ENCODE measurements around the gene ATR. TPM values are rescaled to one million over a fixed set of nuclear protein-coding genes. Genes with fewer than 3 reads are reported as not detected.

ATR gene
- polyA plus RNA-seq, 1 donor from 2014 or later: 26.1 TPM

- Histone ChIP-seq H3K9me3 (ENCODE audit: low read length) (no peaks in the 10 kb centered on the region), H3K36me3 (ENCODE audit: insufficient read depth, low read length) (no peaks in the 10 kb centered on the region), H3K4me2 (ENCODE audit: low read length) (no peak overlapping the region), H3K4me3 (ENCODE audit: low read length) (no peak overlapping the region), H3K9me2 (ENCODE audit: insufficient read depth, low read length) (no peaks in the 10 kb centered on the region), H3K27ac (ENCODE audit: low read length) (no peak overlapping the region), H4K20me1 (ENCODE audit: insufficient read depth) (no peaks in the 10 kb centered on the region), H3K79me2 (replicated peaks; ENCODE audit: insufficient read depth, low read length) (no peaks in the 10 kb centered on the region), H3K9ac (ENCODE audit: low read length) (no peak overlapping the region), H2AFZ (ENCODE audit: low read depth, low read length) (no peak overlapping the region), H3F3A (ENCODE audit: insufficient read depth, low read length, poor library complexity, severe bottlenecking) (no peaks in the 10 kb centered on the region), H3K27me3 (ENCODE audit: insufficient read depth, low read depth, low read length) (peaks cover 9% of the 10 kb centered on the region)
- TF ChIP-seq SMC3 (conservative IDR thresholded peaks at IDR 0.05; ENCODE audit: poor library complexity) (no peak), TAF1 (IDR thresholded peaks at IDR 0.05; ENCODE audit: low read depth) (no peak), MXI1 (conservative IDR thresholded peaks at IDR 0.05; ENCODE audit: poor library complexity, severe bottlenecking) (no peak), EZH2 (IDR thresholded peaks at IDR 0.05; ENCODE audit: borderline replicate concordance, insufficient read depth, low read length, poor library complexity, severe bottlenecking) (no peak), EP300 (conservative IDR thresholded peaks at IDR 0.05; ENCODE audit: poor library complexity, severe bottlenecking) (no peak), RAD21 (conservative IDR thresholded peaks at IDR 0.05) (no peak)
- TF ChIP-seq, protein P1, sequence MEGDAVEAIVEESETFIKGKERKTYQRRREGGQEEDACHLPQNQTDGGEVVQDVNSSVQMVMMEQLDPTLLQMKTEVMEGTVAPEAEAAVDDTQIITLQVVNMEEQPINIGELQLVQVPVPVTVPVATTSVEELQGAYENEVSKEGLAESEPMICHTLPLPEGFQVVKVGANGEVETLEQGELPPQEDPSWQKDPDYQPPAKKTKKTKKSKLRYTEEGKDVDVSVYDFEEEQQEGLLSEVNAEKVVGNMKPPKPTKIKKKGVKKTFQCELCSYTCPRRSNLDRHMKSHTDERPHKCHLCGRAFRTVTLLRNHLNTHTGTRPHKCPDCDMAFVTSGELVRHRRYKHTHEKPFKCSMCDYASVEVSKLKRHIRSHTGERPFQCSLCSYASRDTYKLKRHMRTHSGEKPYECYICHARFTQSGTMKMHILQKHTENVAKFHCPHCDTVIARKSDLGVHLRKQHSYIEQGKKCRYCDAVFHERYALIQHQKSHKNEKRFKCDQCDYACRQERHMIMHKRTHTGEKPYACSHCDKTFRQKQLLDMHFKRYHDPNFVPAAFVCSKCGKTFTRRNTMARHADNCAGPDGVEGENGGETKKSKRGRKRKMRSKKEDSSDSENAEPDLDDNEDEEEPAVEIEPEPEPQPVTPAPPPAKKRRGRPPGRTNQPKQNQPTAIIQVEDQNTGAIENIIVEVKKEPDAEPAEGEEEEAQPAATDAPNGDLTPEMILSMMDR (IDR thresholded peaks at IDR 0.05; ENCODE audit: poor library complexity, severe bottlenecking): no peak
Measured at GRCh38 chr3:142597906-142598305, 19.4 kb upstream of the ATR start.

DNA sequence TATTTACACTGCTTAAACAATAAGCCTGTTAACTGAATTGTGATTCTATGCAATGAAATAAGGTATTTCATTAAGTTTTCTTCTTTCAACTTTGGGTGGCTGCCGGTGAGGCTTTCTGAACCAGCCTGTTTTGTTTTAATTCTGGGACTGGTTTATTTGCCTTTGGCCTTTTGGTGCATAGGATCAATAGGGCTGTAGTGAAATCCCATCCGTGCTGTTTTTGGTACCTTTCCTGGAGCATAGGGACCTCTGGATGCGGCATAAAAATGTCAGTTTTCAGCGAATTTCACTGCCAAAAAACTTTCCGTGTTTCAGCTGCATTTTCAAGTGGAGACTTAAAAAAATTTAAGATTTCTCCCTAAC is 18.2 kb upstream of the ATR start:
- Histone ChIP-seq H3K36me3 (ENCODE audit: insufficient read depth, low read length) (no peaks in the 10 kb centered on the region), H3F3A (ENCODE audit: insufficient read depth, low read length, poor library complexity, severe bottlenecking) (no peaks in the 10 kb centered on the region), H3K79me2 (replicated peaks; ENCODE audit: insufficient read depth, low read length) (no peaks in the 10 kb centered on the region), H3K9ac (ENCODE audit: low read length) (peak overlapping the region; percentile 49), H3K27me3 (ENCODE audit: insufficient read depth, low read depth, low read length) (peaks cover 9% of the 10 kb centered on the region), H3K27ac (ENCODE audit: low read length) (no peak overlapping the region), H3K9me3 (ENCODE audit: low read length) (no peaks in the 10 kb centered on the region), H3K4me3 (ENCODE audit: low read length) (peak overlapping the region; percentile 78), H3K4me2 (ENCODE audit: low read length) (peak overlapping the region; percentile 66), H3K9me2 (ENCODE audit: insufficient read depth, low read length) (no peaks in the 10 kb centered on the region), H2AFZ (ENCODE audit: low read depth, low read length) (peak overlapping the region; percentile 32), H4K20me1 (ENCODE audit: insufficient read depth) (no peaks in the 10 kb centered on the region)
- TF ChIP-seq TAF1 (IDR thresholded peaks at IDR 0.05; ENCODE audit: low read depth) (no peak), POLR2AphosphoS5 (IDR thresholded peaks at IDR 0.05) (no peak), EZH2 (IDR thresholded peaks at IDR 0.05; ENCODE audit: borderline replicate concordance, insufficient read depth, low read length, poor library complexity, severe bottlenecking) (no peak), MXI1 (conservative IDR thresholded peaks at IDR 0.05; ENCODE audit: poor library complexity, severe bottlenecking) (no peak), RAD21 (conservative IDR thresholded peaks at IDR 0.05) (no peak), EP300 (conservative IDR thresholded peaks at IDR 0.05; ENCODE audit: poor library complexity, severe bottlenecking) (no peak), SMC3 (conservative IDR thresholded peaks at IDR 0.05; ENCODE audit: poor library complexity) (no peak)
- TF ChIP-seq, protein P1 (IDR thresholded peaks at IDR 0.05; ENCODE audit: poor library complexity, severe bottlenecking): no peak
- TF ChIP-seq, protein P2, sequence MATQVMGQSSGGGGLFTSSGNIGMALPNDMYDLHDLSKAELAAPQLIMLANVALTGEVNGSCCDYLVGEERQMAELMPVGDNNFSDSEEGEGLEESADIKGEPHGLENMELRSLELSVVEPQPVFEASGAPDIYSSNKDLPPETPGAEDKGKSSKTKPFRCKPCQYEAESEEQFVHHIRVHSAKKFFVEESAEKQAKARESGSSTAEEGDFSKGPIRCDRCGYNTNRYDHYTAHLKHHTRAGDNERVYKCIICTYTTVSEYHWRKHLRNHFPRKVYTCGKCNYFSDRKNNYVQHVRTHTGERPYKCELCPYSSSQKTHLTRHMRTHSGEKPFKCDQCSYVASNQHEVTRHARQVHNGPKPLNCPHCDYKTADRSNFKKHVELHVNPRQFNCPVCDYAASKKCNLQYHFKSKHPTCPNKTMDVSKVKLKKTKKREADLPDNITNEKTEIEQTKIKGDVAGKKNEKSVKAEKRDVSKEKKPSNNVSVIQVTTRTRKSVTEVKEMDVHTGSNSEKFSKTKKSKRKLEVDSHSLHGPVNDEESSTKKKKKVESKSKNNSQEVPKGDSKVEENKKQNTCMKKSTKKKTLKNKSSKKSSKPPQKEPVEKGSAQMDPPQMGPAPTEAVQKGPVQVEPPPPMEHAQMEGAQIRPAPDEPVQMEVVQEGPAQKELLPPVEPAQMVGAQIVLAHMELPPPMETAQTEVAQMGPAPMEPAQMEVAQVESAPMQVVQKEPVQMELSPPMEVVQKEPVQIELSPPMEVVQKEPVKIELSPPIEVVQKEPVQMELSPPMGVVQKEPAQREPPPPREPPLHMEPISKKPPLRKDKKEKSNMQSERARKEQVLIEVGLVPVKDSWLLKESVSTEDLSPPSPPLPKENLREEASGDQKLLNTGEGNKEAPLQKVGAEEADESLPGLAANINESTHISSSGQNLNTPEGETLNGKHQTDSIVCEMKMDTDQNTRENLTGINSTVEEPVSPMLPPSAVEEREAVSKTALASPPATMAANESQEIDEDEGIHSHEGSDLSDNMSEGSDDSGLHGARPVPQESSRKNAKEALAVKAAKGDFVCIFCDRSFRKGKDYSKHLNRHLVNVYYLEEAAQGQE (IDR thresholded peaks at IDR 0.05; ENCODE audit: borderline replicate concordance): no peak

Measured in neural cell (in vitro differentiated cells).